ENCODE data around the gene RBM7. TPM values are rescaled to one million over a fixed set of nuclear protein-coding genes. Genes with fewer than 3 reads are reported as not detected.
A peak's percentile ranks its signal among the peaks of the same experiment; 100 is the strongest.

The RBM7 gene
- total and polyA plus RNA-seq, 12 donors: 3.9 to 29.3 (median 20.0) TPM

DNA sequence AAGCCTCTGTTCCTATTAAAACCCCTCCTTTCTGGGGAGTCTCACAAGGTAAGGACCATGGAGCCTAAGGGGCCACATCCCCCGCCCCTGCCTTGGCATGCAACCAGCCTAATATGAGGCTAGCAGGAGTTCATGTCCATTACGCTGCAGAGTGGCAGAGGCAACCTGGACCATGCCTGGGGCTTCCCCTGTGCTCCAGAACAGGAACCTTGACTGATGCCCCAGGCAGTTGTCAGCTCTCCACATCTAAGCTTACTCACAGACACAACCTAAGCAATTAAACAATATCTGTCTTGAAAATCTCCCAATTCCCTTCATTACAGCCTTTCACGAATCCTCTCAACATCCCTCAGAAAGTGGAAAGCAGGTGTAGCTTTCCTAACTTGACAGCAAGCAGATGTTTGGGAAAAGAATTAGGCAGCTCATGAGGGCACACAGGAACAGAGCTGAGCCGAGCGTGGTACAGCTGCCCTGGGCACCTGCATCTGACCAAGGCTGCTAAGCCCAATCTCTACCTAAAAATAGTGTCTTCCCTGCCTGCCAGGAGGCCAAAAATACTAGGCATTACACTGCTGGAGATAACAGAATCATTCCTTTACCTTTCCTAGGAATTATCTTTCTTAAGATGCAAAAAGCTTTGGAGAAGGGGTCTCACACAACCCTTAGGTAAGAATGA, 20.9 kb upstream of the RBM7 start:
- ATAC-seq: peak in 4 of 8 donors; percentile 47 to 68 (median 60)

DNA sequence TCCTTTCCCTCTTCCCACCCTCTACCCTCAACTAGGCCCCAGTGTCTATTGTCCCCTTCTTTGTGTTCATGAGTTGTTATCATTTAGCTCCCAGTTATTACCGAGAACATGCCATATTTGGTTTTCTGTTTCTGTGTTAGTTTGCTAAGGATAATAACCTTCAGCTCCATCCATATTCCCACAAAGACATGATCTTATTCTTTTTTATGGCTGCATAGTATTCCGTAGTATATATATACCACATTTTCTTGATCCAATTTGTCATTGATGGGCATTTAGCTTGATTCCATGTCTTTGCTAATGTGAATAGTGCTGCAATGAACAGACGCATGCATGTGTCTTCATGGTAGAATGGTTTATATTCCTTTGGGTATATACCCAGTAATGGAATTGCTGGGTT, 18.0 kb upstream of the RBM7 start:
- ATAC-seq: no peak
- TF ChIP-seq, protein P1, sequence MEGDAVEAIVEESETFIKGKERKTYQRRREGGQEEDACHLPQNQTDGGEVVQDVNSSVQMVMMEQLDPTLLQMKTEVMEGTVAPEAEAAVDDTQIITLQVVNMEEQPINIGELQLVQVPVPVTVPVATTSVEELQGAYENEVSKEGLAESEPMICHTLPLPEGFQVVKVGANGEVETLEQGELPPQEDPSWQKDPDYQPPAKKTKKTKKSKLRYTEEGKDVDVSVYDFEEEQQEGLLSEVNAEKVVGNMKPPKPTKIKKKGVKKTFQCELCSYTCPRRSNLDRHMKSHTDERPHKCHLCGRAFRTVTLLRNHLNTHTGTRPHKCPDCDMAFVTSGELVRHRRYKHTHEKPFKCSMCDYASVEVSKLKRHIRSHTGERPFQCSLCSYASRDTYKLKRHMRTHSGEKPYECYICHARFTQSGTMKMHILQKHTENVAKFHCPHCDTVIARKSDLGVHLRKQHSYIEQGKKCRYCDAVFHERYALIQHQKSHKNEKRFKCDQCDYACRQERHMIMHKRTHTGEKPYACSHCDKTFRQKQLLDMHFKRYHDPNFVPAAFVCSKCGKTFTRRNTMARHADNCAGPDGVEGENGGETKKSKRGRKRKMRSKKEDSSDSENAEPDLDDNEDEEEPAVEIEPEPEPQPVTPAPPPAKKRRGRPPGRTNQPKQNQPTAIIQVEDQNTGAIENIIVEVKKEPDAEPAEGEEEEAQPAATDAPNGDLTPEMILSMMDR (IDR thresholded peaks at IDR 0.05): no peak
- intact Hi-C loops (cut with DNase I): no loop called here
- Histone ChIP-seq H3K27me3 (no peaks in the 10 kb centered on the region), H3K36me3 (no peaks in the 10 kb centered on the region), H3K4me1 (peaks cover 0 to 14% (median 0%) of the 10 kb centered on the region in 9 donors), H3K9me3 (peaks cover 0 to 10% (median 0%) of the 10 kb centered on the region in 11 donors), H3K27ac (no peak overlapping the region), H3K4me3 (no peak overlapping the region)
- DNase-seq: no peak
- WGBS, 2 donors: 66 to 99% methylated on average over 3 of the region's 3 CpGs

More for the DNA sequence above, 20.9 kb upstream of the RBM7 start:
- no peaks in the 10 kb centered on the region for H3K36me3 ChIP-seq
- peaks cover 0 to 10% (median 0%) of the 10 kb centered on the region in 11 donors for H3K9me3 ChIP-seq
- no peak for DNase-seq
- H3K27me3 ChIP-seq: peaks cover 0 to under 1% (median 0%) of the 10 kb centered on the region in 7 donors
- intact Hi-C loops (cut with DNase I): no loop called here
- WGBS, 2 donors: 75 to 80% methylated on average over 5 of the region's 5 CpGs
- H3K4me3 ChIP-seq: no peak overlapping the region
- peaks cover 0 to 10% (median 0%) of the 10 kb centered on the region in 9 donors for H3K4me1 ChIP-seq
- TF ChIP-seq, protein P1 (IDR thresholded peaks at IDR 0.05): no peak
- H3K27ac ChIP-seq: no peak overlapping the region

- Histone ChIP-seq H3K9me3 (peaks cover 0 to 10% (median 0%) of the 10 kb centered on the region in 11 donors), H3K4me3 (no peak overlapping the region), H3K36me3 (no peaks in the 10 kb centered on the region), H3K27ac (no peak overlapping the region), H3K4me1 (peaks cover 0 to 10% (median 0%) of the 10 kb centered on the region in 9 donors), H3K27me3 (no peaks in the 10 kb centered on the region)
- DNase-seq (no peak), ATAC-seq (no peak)
- intact Hi-C loops (cut with DNase I): no loop called here
- TF ChIP-seq, protein P1 (IDR thresholded peaks at IDR 0.05): no peak
- WGBS, 2 donors: 88 to 98% methylated on average over 1 of the region's 1 CpG
Observed at GRCh38 chr11:114384487-114384886, 16.0 kb upstream of the RBM7 start.

GRCh38 chr11:114386131-114386530, 14.3 kb upstream of the RBM7 start:
- intact Hi-C loops (cut with DNase I): no loop called here

More at GRCh38 chr11:114386131-114386530, 14.3 kb upstream of the RBM7 start:
- TF ChIP-seq, protein P1 (IDR thresholded peaks at IDR 0.05): no peak
- no peaks in the 10 kb centered on the region for H3K36me3 ChIP-seq
- ATAC-seq (no peak), DNase-seq (no peak)
- H3K4me3 ChIP-seq: no peak overlapping the region
- 30 to 53% methylated on average over 2 of the region's 2 CpGs for WGBS, 2 donors
- no peaks in the 10 kb centered on the region for H3K27me3 ChIP-seq
- peaks cover 0 to 10% (median 0%) of the 10 kb centered on the region in 9 donors for H3K4me1 ChIP-seq
- no peak overlapping the region for H3K27ac ChIP-seq
- peaks cover 0 to 10% (median 0%) of the 10 kb centered on the region in 11 donors for H3K9me3 ChIP-seq

Data from heart right ventricle (tissue), 16 donors.